HCT116 (cell line): ENCODE results near the gene DENND4C. TPM values are rescaled to one million over a fixed set of nuclear protein-coding genes. Genes with fewer than 3 reads are reported as not detected.
A peak's percentile ranks its signal among the peaks of the same experiment; 100 is the strongest.

ENCODE experiments used
- ATAC-seq: fragments of 200-7000 bp; cut with Tn5 transposase; 2 replicates; pipeline ENCODE4 v1.9.1; 2020; ENCODE audit warnings: mild to moderate bottlenecking, moderate library complexity
- BruUV-seq: library from RNA; stranded (reverse); fragments of 400-500 nt; replicated peaks from 2 replicates; lab custom pipeline; 2021; lab: Mats Ljungman, UMichigan
- CTCF ChIA-PET: fragments of 300-600 bp; sonication (Branson Sonifier 250); formaldehyde crosslinking; loops from one replicate; lab custom pipeline; 2021; ENCODE audit warnings: antibody characterized with exemption; lab: Charles Lee
- POLR2A ChIA-PET: fragments of 300-600, 350-600 bp; sonication (Branson Sonifier 250); formaldehyde crosslinking; loops from one replicate; lab custom pipeline; 2021; ENCODE audit warnings: antibody characterized with exemption; lab: Charles Lee
- RAD21 ChIA-PET, 2 experiments: fragments of 300-600 bp; sonication (Branson Sonifier 250); formaldehyde crosslinking; loops; one replicate each; lab custom pipeline; 2023; ENCODE audit warnings: low total read pairs in 2 of 2; ENCODE audit not compliant: uncharacterized antibody in 2 of 2, unreplicated experiment in 2 of 2, low non-redundant PET in 1 of 2; lab: Charles Lee
- DNase-seq: peaks from one replicate; pipeline ENCODE4 v3.0.0-alpha.2; 2010; ENCODE audit warnings: low read depth, low spot score
- H2AFZ ChIP-seq: fragments of 200-600 bp; shearing (Covaris generic), sonication (generic); 2 replicates; pipeline ENCODE4 v1.6.1; 2017; ENCODE audit warnings: low read depth, mixed run types, mixed read lengths, antibody characterized with exemption, low read length; ENCODE audit not compliant: poor library complexity, severe bottlenecking
- H3K27ac ChIP-seq: 2 replicates; pipeline ENCODE4 v1.5.1; 2012; ENCODE audit warnings: low read depth, low read length
- H3K27me3 ChIP-seq: fragments of 200-600 bp; sonication (generic); 2 replicates; pipeline ENCODE4 v1.6.1; 2016; ENCODE audit warnings: mixed run types, low read length, mixed read lengths; ENCODE audit not compliant: insufficient read depth
- H3K36me3 ChIP-seq, 2 experiments: fragments of 200-500 bp in 1 of 2; fragments of 200-600 bp in 1 of 2; sonication (Bioruptor generic) in 1 of 2; sonication (generic) in 1 of 2; 2 replicates each; pipeline versions ENCODE4 v1.5.1 to v1.6.1; 2014 to 2016; ENCODE audit warnings: low read length in 2 of 2, inconsistent platforms in 1 of 2, mixed read lengths in 1 of 2, mixed run types in 1 of 2; ENCODE audit not compliant: insufficient read depth in 2 of 2, control insufficient read depth in 1 of 2
- H3K4me1 ChIP-seq, 2 experiments: fragments of 200-600 bp in 1 of 2; sonication (generic) in 1 of 2; 2 replicates each; pipeline versions ENCODE4 v1.5.1 to v1.6.1; 2012 to 2017; ENCODE audit warnings: low read length in 2 of 2, inconsistent platforms in 1 of 2, mild to moderate bottlenecking in 1 of 2, mixed read lengths in 1 of 2, mixed run types in 1 of 2, moderate library complexity in 1 of 2; ENCODE audit not compliant: insufficient read depth in 2 of 2, control insufficient read depth in 1 of 2
- H3K4me2 ChIP-seq: fragments of 200-600 bp; sonication (generic); 2 replicates; pipeline ENCODE4 v1.6.1; 2017; ENCODE audit warnings: mixed run types, low read length, mixed read lengths
- H3K4me3 ChIP-seq, 2 experiments: fragments of 200-600 bp in 1 of 2; sonication (generic) in 1 of 2; replicated peaks in 1 of 2; 2 replicates each; pipeline ENCODE4 v1.5.1; 2011 to 2016; ENCODE audit warnings: low read length in 2 of 2, control low read depth in 1 of 2, low read depth in 1 of 2, mild to moderate bottlenecking in 1 of 2, mixed read lengths in 1 of 2, mixed run types in 1 of 2
- H3K79me2 ChIP-seq: fragments of 200-600 bp; sonication (generic); 2 replicates; pipeline ENCODE4 v1.6.1; 2017; ENCODE audit warnings: mild to moderate bottlenecking, mixed run types, low read length, moderate library complexity, mixed read lengths; ENCODE audit not compliant: insufficient read depth
- H3K9ac ChIP-seq: fragments of 200-600 bp; sonication (generic); 2 replicates; pipeline ENCODE4 v1.6.1; 2016; ENCODE audit warnings: low read length, mixed read lengths
- H3K9me2 ChIP-seq: fragments of 200-600 bp; sonication (generic), shearing (Covaris generic); 2 replicates; pipeline ENCODE4 v1.6.1; 2017; ENCODE audit warnings: mixed run types, mild to moderate bottlenecking, moderate library complexity; ENCODE audit not compliant: insufficient read depth
- H3K9me3 ChIP-seq, 2 experiments: fragments of 200-500 bp in 1 of 2; fragments of 200-600 bp in 1 of 2; sonication (Bioruptor generic) in 1 of 2; sonication (generic) in 1 of 2; 2 replicates each; pipeline ENCODE4 v1.6.1; 2014 to 2017; ENCODE audit warnings: low read length in 2 of 2, mixed read lengths in 2 of 2, inconsistent platforms in 1 of 2, low read depth in 1 of 2, mild to moderate bottlenecking in 1 of 2, mixed run types in 1 of 2, moderate library complexity in 1 of 2; ENCODE audit not compliant: control insufficient read depth in 1 of 2, insufficient read depth in 1 of 2
- H4K20me1 ChIP-seq: fragments of 200-600 bp; sonication (generic), shearing (Covaris generic); 2 replicates; pipeline ENCODE4 v1.6.1; 2017; ENCODE audit warnings: mixed run types, mild to moderate bottlenecking, moderate library complexity; ENCODE audit not compliant: insufficient read depth
- ATF3 ChIP-seq: IDR thresholded peaks from 2 replicates; pipeline ENCODE4 v1.6.1; 2012
- CBX3 ChIP-seq: IDR thresholded peaks from 2 replicates; pipeline ENCODE4 v1.6.1; 2012; ENCODE audit warnings: low read depth
- CEBPB ChIP-seq: IDR thresholded peaks from 2 replicates; pipeline ENCODE4 v1.6.1; 2012; ENCODE audit warnings: low read depth
- EGR1 ChIP-seq: IDR thresholded peaks from 2 replicates; pipeline ENCODE4 v1.6.1; 2012; ENCODE audit warnings: low read depth
- EZH2 ChIP-seq: fragments of 200-600 bp; sonication (generic); IDR thresholded peaks from 2 replicates; pipeline ENCODE4 v1.6.1; 2017; ENCODE audit warnings: antibody characterized with exemption, mixed run types
- FOSL1 ChIP-seq: IDR thresholded peaks from 2 replicates; pipeline ENCODE4 v1.6.1; 2012; ENCODE audit warnings: low read depth
- JUND ChIP-seq: IDR thresholded peaks from 2 replicates; pipeline ENCODE4 v1.6.1; 2012
- POLR2A ChIP-seq: IDR thresholded peaks from 2 replicates; pipeline ENCODE4 v1.7.0; 2011; ENCODE audit warnings: borderline replicate concordance; ENCODE audit not compliant: insufficient read depth, insufficient read length; ENCODE audit errors: extremely low read depth
- REST ChIP-seq: IDR thresholded peaks from 2 replicates; pipeline ENCODE4 v1.6.1; 2012; ENCODE audit warnings: low read depth
- SIN3A ChIP-seq: IDR thresholded peaks from 2 replicates; pipeline ENCODE4 v1.6.1; 2012; ENCODE audit warnings: low read depth
- SP1 ChIP-seq: IDR thresholded peaks from 2 replicates; pipeline ENCODE4 v1.6.1; 2012; ENCODE audit warnings: low read depth
- TCF7L2 ChIP-seq: IDR thresholded peaks from 2 replicates; pipeline ENCODE4 v1.7.0; 2011; ENCODE audit warnings: borderline replicate concordance, inconsistent platforms; ENCODE audit not compliant: insufficient read depth, insufficient read length; ENCODE audit errors: extremely low read depth
- YY1 ChIP-seq: IDR thresholded peaks from 2 replicates; pipeline ENCODE4 v1.6.1; 2011; ENCODE audit warnings: low read length, low read depth, moderate library complexity, mild to moderate bottlenecking; ENCODE audit not compliant: insufficient replicate concordance; ENCODE audit errors: extremely low read depth
- ZBTB33 ChIP-seq: IDR thresholded peaks from 2 replicates; pipeline ENCODE4 v1.6.1; 2011; ENCODE audit warnings: mild to moderate bottlenecking, low read length, moderate library complexity; ENCODE audit not compliant: insufficient replicate concordance; ENCODE audit errors: extremely low read depth
- ZFX ChIP-seq: fragments of 450-650 bp; IDR thresholded peaks from 2 replicates; pipeline ENCODE4 v1.6.1; 2017
- ZNF274 ChIP-seq: fragments of 200-500 bp; sonication (Bioruptor generic); IDR thresholded peaks from 2 replicates; pipeline ENCODE4 v1.6.1; 2014; ENCODE audit warnings: mild to moderate bottlenecking, low read depth, low read length, inconsistent platforms
- intact Hi-C: fragments of 100-400 bp; cut with micrococcal nuclease; formaldehyde crosslinking; loops from 2 replicates; pipeline ENCODE4 v1.10.0; 2022
- total RNA-seq: library from RNA; stranded (reverse); gene quantifications from one replicate; pipeline ENCODE4 v1.2.1, GENCODE V29; 2021; ENCODE audit not compliant: unreplicated experiment

Gene DENND4C
- total RNA-seq, 1 experiment from 2014 or later: 20.9 TPM

GRCh38 chr9:19181561-19181960, 48.9 kb upstream of the DENND4C start (continued):
- no peak for TF ChIP-seq ZBTB33

- intact Hi-C loops: loop anchor here (10.0 kb wide), 1 partner anchor 270 kb away; no protein-coding TSS in a partner anchor
- Histone ChIP-seq H3K4me3 (peak overlapping the region in 1 of 2 experiments; percentile 39; a peak in 2 of 4 replicates), H3K27ac (peak overlapping the region; percentile 42), H2AFZ (peak overlapping the region; percentile 28), H3K27me3 (no peaks in the 10 kb centered on the region), H3K9me3 (no peaks in the 10 kb centered on the region), H3K4me2 (peak overlapping the region; percentile 64), H3K9ac (peak overlapping the region; percentile 44), H4K20me1 (no peaks in the 10 kb centered on the region), H3K79me2 (no peaks in the 10 kb centered on the region), H3K4me1 (peaks cover 16 to 26% of the 10 kb centered on the region in 2 experiments), H3K9me2 (no peaks in the 10 kb centered on the region), H3K36me3 (no peaks in the 10 kb centered on the region)
- ChIA-PET POLR2A (interaction anchor here (1.8 kb wide), 1 partner anchor 10 kb away, joined by 7 read pairs; no protein-coding TSS in a partner anchor), RAD21 (no interaction called here), CTCF (interaction anchor here (1.2 to 2.9 kb wide), 2 partner anchors 10 to 273 kb away, joined by 4 to 10 read pairs; no protein-coding TSS in a partner anchor)
- DNase-seq: peak; percentile 59
- ATAC-seq: peak; percentile 96
- BruUV-seq: no TSS peak
- TF ChIP-seq ZBTB33 (no peak), SP1 (peak; percentile 76), POLR2A (no peak), ATF3 (no peak), SIN3A (no peak), TCF7L2 (no peak), YY1 (peak; percentile 4), JUND (peak; percentile 84), ZNF274 (no peak), REST (no peak), ZFX (peak; percentile 61; the same call in 1 of the 2 replicates), EGR1 (no peak), EZH2 (no peak), FOSL1 (peak; percentile 77), CEBPB (no peak), CBX3 (0 out of 2 replicates have a peak, but pooled peaks have one; percentile 36)
These were observed 46.2 kb upstream of the DENND4C start for GRCh38 chr9:19184144-19184917.
